ENCODE data around the gene MT1A.

Gene MT1A

DNA sequence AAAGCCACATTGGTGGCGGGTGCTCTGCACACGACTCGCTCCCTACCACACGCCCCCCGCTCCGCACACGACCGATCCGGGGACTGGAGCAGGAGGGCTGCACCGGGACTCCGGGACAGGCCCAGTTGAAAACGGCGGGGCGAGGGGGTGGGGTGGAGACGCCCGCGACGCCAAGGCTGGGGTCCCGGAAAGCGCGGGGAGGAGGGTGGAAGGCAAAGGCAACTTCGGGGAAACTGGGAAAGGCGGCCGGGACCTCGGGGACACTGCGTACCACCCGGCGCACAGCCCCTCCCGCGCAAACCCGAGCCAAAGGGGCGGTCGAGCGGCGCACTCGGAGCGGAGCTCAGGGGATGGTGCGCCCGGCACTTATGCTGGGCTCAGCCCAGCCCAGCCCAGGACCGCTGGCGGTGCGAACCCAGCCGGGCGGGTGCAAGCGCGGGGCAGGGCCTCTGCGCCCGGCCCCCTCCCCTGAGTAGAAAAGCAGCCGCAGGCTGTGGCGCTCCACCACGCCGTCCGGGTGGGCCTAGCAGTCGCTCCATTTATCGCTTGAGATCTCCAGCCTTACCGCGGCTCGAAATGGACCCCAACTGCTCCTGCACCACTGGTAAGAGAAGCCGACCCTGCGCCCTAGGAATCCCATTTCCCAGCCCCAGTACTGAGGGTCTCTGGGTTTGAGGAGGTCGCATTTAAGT, 6.2 kb upstream of the MT1A start, which contains the start of gene MT1M:
MT1M (plus strand) TSS at position 504 of the 692 bp plus-strand sequence; CDS start at position 577, 73 bp downstream.
- DNase-seq, result no peak

DNA sequence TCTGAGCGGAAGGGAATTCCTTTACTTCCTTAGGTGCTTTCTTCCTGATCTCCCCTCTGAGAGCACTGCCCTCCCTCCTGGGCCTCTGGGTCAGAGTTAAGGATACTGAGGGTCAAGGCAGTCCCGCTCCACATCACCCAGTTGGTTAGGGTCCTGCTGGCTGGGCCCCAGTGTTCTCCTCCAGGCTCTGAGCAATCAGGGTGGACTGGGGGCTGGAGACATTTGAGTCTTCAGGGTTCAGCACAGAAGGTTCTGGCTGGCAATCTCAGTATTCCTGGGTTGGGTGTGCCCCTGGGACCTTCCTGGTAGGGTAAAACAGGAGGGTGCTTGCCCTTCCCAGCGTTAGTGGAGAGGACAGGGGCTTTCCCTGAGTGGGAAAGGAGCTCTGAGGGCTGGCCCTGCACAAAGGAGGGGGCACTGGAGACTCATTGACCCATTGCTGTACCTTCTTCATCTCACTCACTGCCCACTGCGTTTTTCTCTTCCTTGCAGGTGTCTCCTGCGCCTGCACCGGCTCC, 5.6 kb upstream of the MT1A start:
- no peak for DNase-seq

- no peak for DNase-seq
Observed at GRCh38 chr16:56633535-56633934, 4.9 kb upstream of the MT1A start.

- DNase-seq, result no peak
Observed at GRCh38 chr16:56634715-56635440, 3.6 kb upstream of the MT1A start.

GRCh38 chr16:56635441-56635967, 3.0 kb upstream of the MT1A start:
- no peak for DNase-seq

- DNase-seq, result no peak
Observed at GRCh38 chr16:56636616-56637413, 1.7 kb upstream of the MT1A start.

- DNase-seq, result no peak
Observed at GRCh38 chr16:56639045-56639444, 579 bp downstream of the MT1A start.

- no peak for DNase-seq
Observed at GRCh38 chr16:56640076-56640475, 1.6 kb downstream of the MT1A start.

DNA sequence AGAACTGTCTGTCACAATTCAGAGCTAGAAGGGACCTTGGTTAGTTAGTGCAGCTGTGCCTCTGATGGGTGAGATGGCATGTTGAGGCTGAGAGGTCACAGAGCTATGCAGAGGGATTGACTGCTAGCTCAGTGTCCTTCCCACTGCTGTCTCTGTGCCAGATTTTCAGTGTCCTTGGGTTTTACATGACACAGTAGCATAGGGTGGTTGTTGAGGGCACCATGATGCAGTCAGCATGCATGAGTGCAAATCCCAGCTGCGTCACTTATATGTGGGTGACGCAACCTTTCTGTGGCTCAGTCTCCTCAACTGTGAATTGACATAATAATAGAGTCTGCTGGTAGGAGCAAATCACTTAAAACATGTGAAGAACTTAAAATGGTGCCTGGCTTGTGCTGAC, 2.7 kb downstream of the MT1A start:
- no peak for DNase-seq

DNA sequence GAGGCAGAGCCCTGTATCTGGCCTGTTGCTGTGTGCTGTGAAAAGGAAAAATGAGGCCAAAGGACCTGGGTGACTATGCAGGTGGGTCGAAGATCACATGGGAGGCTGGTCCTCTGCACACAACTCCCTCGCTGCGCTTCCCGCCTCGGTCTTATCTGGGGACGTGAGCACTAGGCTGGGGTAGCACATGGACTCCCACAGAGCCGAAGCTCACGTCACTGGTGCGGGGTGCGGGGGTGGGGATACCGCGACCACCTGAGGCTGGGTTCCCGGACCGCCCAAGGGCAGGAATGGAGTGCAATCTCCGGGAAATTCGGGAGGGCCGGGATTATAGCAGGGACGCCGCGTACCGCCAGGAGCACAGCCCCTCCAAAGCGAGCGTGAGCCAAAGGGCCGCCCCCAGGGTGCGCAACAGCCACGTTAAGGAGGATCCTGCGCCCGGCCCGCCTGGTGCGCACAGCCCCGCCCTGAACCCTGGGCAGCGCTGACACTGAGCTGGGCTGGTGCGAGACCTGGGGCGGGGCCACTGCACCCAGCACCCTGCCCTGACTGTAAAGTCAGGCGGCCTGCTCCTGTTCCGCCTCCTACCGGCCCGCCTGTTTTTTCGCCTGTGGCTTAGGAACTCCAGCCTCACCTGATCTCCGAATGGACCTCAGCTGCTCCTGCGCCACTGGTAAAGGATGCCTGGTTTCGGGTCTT, 4.8 kb downstream of the MT1A start:
- DNase-seq, result peak; percentile 59

DNA sequence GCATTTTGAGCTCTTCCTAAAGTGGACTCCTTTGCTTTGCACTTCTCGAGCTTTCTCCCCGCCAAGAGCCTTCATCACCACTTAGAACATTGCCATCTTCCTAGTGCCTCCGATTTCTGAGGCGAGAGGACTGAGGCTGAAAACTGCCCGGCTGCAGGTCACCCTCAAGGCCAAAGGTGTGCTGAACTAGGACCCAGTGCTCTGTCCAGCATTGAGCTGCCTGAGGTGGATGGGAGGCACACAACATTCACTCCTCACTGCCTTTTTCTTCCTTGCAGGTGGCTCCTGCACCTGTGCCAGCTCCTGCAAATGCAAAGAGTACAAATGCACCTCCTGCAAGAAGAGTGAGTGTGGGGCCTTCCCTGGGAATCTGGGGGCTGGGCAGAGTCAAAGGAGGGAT, 5.4 kb downstream of the MT1A start:
- DNase-seq, result no peak

GRCh38 chr16:56645311-56645710, 6.8 kb downstream of the MT1A start:
- no peak for DNase-seq

GRCh38 chr16:56645838-56646237, 7.4 kb downstream of the MT1A start:
- no peak for DNase-seq

DNA sequence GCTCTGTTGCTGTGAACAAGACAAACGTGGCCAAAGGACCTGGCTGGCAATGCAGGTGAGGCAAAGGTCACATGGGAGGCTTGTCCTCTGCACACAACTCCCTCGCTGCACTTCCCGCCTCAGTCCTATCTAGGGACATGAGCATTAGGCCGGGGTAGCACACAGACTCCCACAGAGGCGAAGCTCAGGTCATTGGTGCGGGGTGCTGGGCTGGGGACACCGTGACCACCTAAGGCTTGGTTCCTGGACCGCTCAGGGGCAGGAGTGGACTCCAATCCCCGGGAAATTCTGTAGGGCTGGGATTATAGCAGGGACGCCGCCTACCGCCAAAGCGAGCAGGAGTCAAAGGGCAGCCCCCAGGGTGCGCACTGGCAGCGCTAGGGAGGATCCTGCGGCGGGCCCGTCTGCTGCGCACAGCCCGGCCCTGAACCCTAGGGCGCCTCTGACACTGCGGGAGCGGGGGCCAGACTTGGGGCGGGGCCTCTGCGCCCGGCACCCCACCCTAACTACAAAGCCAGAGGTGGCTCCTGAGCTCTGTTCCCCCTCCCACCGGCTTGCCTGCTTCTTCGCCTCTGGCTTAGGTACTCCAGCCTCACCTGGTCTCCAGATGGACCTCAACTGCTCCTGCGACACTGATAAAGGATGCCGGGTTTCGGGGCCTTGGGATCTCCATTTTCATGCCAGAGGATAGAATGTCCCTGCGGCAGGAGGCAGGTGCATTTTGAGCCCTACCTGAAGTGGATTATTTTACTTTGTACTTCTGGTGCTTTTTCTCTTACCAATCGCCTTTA, 9.4 kb downstream of the MT1A start:
- no peak for DNase-seq

DNA sequence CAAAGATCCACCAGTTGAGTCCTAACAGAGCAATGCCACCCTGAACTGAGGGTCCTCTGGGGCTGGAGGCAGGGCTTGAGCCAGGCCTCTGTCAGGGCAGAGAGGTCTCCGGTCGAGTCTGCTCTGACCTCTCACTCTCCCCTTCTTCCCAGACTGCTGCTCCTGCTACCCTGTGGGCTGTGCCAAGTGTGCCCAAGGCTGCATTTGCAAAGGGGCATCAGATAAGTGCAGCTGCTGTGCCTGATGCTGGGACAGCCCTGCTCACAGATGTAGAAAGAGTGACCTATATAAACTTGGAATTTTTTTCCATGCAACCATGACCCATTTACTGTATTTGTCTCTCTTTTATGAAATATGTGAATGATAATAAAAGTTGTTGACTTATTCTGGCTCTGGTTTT, 10.8 kb downstream of the MT1A start:
- DNase-seq, result no peak

- no peak for DNase-seq
Observed at GRCh38 chr16:56649820-56650219, 11.4 kb downstream of the MT1A start.

GRCh38 chr16:56651586-56651985, 13.1 kb downstream of the MT1A start, which contains the start of gene MT1B:
MT1B (plus strand) TSS chr16:56651886; CDS start chr16:56651954, 68 bp downstream.
- DNase-seq, result no peak

DNA sequence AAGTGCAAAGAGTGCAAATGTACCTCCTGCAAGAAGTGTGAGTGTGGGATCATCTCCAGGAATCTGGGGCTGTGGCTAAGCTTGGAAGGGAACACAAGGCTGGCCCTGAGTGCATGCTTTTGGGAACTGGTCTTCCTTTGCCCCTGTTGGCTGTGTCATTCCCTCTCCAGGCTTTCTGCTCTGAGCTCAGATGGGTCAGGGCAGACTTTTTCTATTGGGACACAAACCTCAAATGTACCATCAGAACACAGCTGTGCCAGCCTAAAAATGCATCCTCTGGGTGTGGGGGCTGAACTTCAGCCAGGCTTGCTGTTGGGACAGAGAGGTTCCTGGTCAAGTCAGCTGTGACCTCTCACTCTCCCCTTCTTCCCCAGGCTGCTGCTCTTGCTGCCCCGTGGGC, 14.1 kb downstream of the MT1A start:
- DNase-seq, result no peak

- no peak for DNase-seq
Observed at GRCh38 chr16:56653218-56653617, 14.8 kb downstream of the MT1A start.

- DNase-seq, result peak; percentile 45
Observed at GRCh38 chr16:56657555-56658326, 19.3 kb downstream of the MT1A start, which contains the start of gene MT1F. MT1F (plus strand) TSS chr16:56657959; CDS start chr16:56658059, 100 bp downstream.
